Loucy (cell line): ENCODE results near the gene RBM14.
"Not testable (repeated sequence)": the region's sequence is repeated elsewhere in the genome, so short reads cannot be mapped to it uniquely, and the experiment has no call there.

Experiments used
- H2AFZ ChIP-seq: fragments of 200-600 bp; sonication (generic); 2 replicates; pipeline ENCODE4 v1.6.0; 2016; ENCODE audit warnings: antibody characterized with exemption, mild to moderate bottlenecking, low read length, moderate library complexity
- H3F3A ChIP-seq: fragments of 200-600 bp; 2 replicates; pipeline ENCODE4 v1.6.0; 2016; ENCODE audit warnings: antibody characterized with exemption, low read depth, mild to moderate bottlenecking
- H3K27me3 ChIP-seq: fragments of 200-600 bp; sonication (generic); 2 replicates; pipeline ENCODE4 v1.6.1; 2014; ENCODE audit warnings: low read length, mild to moderate bottlenecking; ENCODE audit not compliant: insufficient read depth, poor library complexity, severe bottlenecking
- H3K36me3 ChIP-seq: fragments of 200-600 bp; sonication (generic); 2 replicates; pipeline ENCODE4 v1.6.1; 2016; ENCODE audit warnings: low read length; ENCODE audit not compliant: insufficient read depth
- H3K4me1 ChIP-seq: fragments of 200-600 bp; sonication (generic); 2 replicates; pipeline ENCODE4 v1.5.1; 2014; ENCODE audit warnings: low read length, mild to moderate bottlenecking; ENCODE audit not compliant: insufficient read depth, poor library complexity, severe bottlenecking
- H3K4me2 ChIP-seq: fragments of 200-600 bp; sonication (generic); 2 replicates; pipeline ENCODE4 v1.6.0; 2014; ENCODE audit warnings: antibody characterized with exemption, low read length, low read depth, mild to moderate bottlenecking; ENCODE audit not compliant: poor library complexity, severe bottlenecking
- H3K4me3 ChIP-seq: fragments of 200-600 bp; sonication (generic); 2 replicates; pipeline ENCODE4 v1.5.1; 2014; ENCODE audit warnings: low read length, mild to moderate bottlenecking, mixed read lengths; ENCODE audit not compliant: poor library complexity, severe bottlenecking
- H3K79me2 ChIP-seq: fragments of 200-600 bp; sonication (generic); 2 replicates; pipeline ENCODE4 v1.6.1; 2014; ENCODE audit warnings: low read length; ENCODE audit not compliant: insufficient read depth
- H3K9ac ChIP-seq: fragments of 200-600 bp; sonication (generic); 2 replicates; pipeline ENCODE4 v1.6.0; 2014; ENCODE audit warnings: mild to moderate bottlenecking, low read depth, low read length, moderate library complexity; ENCODE audit not compliant: poor library complexity, severe bottlenecking
- H3K9me2 ChIP-seq: fragments of 200-600 bp; sonication (generic); replicated peaks from 2 replicates; pipeline ENCODE4 v1.6.1; 2016; ENCODE audit warnings: low read depth, low read length, mixed read lengths
- H3K9me3 ChIP-seq: fragments of 200-600 bp; sonication (generic); 2 replicates; pipeline ENCODE4 v1.6.1; 2014; ENCODE audit warnings: mild to moderate bottlenecking, antibody characterized with exemption, low read length, low read depth; ENCODE audit not compliant: insufficient read depth
- H4K20me1 ChIP-seq: fragments of 200-600 bp; sonication (generic); 2 replicates; pipeline ENCODE4 v1.6.0; 2014; ENCODE audit warnings: antibody characterized with exemption, low read length, mild to moderate bottlenecking; ENCODE audit not compliant: insufficient read depth, poor library complexity, severe bottlenecking
- CTCF ChIP-seq: fragments of 200-600 bp; sonication (generic); conservative IDR thresholded peaks from 2 replicates; pipeline ENCODE4 v1.5.1; 2014; ENCODE audit warnings: mild to moderate bottlenecking, antibody characterized with exemption, low read length
- EZH2phosphoT487 ChIP-seq: fragments of 200-600 bp; IDR thresholded peaks from 2 replicates; pipeline ENCODE4 v1.6.1; 2018; ENCODE audit warnings: antibody characterized with exemption, mild to moderate bottlenecking, moderate library complexity, borderline replicate concordance

The RBM14 gene

DNA sequence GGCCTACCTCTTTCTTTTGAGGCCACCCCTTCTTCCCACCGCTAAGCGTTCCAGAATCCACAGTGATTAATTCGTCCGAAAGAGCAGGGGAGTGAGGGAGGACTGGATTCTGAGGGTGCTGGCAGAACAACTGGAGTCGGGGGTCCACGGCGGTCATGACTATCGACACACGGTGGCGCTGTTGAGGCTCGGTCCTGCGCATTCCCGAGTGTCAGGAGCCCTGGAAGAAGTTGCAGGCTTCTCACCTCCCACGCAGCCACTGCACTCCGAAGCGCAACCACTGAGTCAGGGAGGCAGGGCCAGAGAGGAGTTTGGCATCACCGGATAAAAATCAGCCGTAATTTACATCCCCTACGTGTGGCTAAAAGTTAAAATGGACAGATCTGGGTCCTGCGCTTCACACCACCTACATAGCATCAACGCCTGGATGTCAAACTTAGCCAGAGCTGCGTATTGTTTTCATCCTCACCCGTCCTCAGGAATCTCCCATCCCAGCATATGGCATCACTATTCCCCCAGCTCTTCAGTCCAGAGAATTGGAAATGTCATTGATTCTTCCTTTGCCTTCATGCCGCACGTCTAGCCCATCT is 37.3 kb upstream of the RBM14 start:
- H3K4me2 ChIP-seq, result no peak overlapping the region
- no peaks in the 10 kb centered on the region for H4K20me1 ChIP-seq

GRCh38 chr11:66580803-66581202 is 35.6 kb upstream of the RBM14 start:
- Histone ChIP-seq H3K9me2 (no peaks in the 10 kb centered on the region), H3K79me2 (no peaks in the 10 kb centered on the region), H3K9me3 (no peaks in the 10 kb centered on the region; the same call in 1 of the 2 replicates), H3K4me2 (no peak overlapping the region), H4K20me1 (no peaks in the 10 kb centered on the region), H3F3A (no peaks in the 10 kb centered on the region), H3K9ac (no peak overlapping the region), H2AFZ (no peak overlapping the region), H3K27me3 (no peaks in the 10 kb centered on the region), H3K4me3 (no peak overlapping the region), H3K36me3 (no peaks in the 10 kb centered on the region), H3K4me1 (no peaks in the 10 kb centered on the region)
- TF ChIP-seq EZH2phosphoT487, result no peak
- no peak for TF ChIP-seq CTCF

More for the DNA sequence above, 37.3 kb upstream of the RBM14 start:
- no peaks in the 10 kb centered on the region for H3F3A ChIP-seq
- no peaks in the 10 kb centered on the region for H3K9me2 ChIP-seq
- peak overlapping the region; percentile 49; the same call in 1 of the 2 replicates for H2AFZ ChIP-seq
- H3K4me1 ChIP-seq, result no peaks in the 10 kb centered on the region
- TF ChIP-seq EZH2phosphoT487 (no peak), CTCF (peak; percentile 86)
- no peaks in the 10 kb centered on the region for H3K27me3 ChIP-seq
- H3K79me2 ChIP-seq, result no peaks in the 10 kb centered on the region
- no peak overlapping the region for H3K4me3 ChIP-seq
- H3K9me3 ChIP-seq, result no peaks in the 10 kb centered on the region; the same call in 1 of the 2 replicates
- no peak overlapping the region for H3K9ac ChIP-seq
- H3K36me3 ChIP-seq, result no peaks in the 10 kb centered on the region

DNA sequence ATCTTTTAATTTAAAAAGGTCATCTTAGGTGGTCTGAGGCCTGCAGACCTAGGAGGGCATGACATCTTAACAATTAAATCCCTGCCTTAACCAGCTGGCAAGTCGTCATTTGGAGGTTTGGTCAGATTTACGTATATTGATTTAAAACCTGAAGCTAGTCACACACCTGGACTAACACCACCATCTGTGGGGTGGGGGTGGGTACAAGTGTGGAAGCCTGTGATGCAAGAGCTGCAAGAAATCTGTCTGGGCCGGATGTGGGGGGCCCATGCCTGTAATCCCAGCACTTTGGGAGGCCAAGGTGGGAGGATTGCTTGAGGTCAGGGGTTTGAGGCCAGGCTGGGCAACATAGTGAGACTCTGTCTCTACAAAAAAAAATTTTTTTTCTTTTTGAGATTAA is 35.2 kb upstream of the RBM14 start:
- no peak overlapping the region for H3K4me2 ChIP-seq
- no peak overlapping the region for H3K9ac ChIP-seq
- H3K4me3 ChIP-seq, result no peak overlapping the region
- no peaks in the 10 kb centered on the region for H3K4me1 ChIP-seq
- H3K9me3 ChIP-seq, result no peaks in the 10 kb centered on the region; the same call in 1 of the 2 replicates
- no peak overlapping the region for H2AFZ ChIP-seq
- no peaks in the 10 kb centered on the region for H3K36me3 ChIP-seq
- TF ChIP-seq CTCF (no peak), EZH2phosphoT487 (no peak)
- H3K9me2 ChIP-seq, result no peaks in the 10 kb centered on the region
- no peaks in the 10 kb centered on the region for H3F3A ChIP-seq
- H4K20me1 ChIP-seq, result no peaks in the 10 kb centered on the region
- H3K79me2 ChIP-seq, result no peaks in the 10 kb centered on the region
- H3K27me3 ChIP-seq, result no peaks in the 10 kb centered on the region

GRCh38 chr11:66582565-66583147 is 33.8 kb upstream of the RBM14 start:
- not testable (repeated sequence) for H4K20me1 ChIP-seq, H3K9me2 ChIP-seq, H3K4me2 ChIP-seq, H3K27me3 ChIP-seq, H3K4me3 ChIP-seq, H3K9me3 ChIP-seq, H3K79me2 ChIP-seq, H3K4me1 ChIP-seq, H3F3A ChIP-seq, H3K36me3 ChIP-seq, H3K9ac ChIP-seq, H2AFZ ChIP-seq

DNA sequence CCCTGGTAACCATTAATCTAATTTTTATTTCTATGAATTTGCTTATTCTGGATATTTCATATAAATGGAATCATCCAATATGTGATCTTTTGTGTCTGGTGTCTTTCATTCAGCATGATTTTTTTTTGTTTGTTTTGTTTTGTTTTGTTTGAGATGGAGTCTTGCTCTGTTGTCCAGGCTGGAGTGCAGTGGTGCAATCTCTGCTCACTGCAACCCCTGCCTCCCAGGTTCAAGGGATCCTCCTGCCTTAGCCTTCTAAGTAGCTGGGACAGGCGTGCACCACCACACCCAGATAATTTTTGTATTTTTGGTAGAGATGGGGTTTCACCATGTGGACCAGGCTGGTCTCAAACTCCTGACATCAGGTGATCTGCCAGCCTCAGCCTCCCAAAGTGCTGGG is 31.0 kb upstream of the RBM14 start:
- H3K36me3 ChIP-seq, H3K9me2 ChIP-seq, H3K4me3 ChIP-seq, H3K4me2 ChIP-seq, H2AFZ ChIP-seq, H3K27me3 ChIP-seq, H3F3A ChIP-seq, H3K9me3 ChIP-seq, H3K79me2 ChIP-seq, H3K9ac ChIP-seq, H3K4me1 ChIP-seq, H4K20me1 ChIP-seq: not testable (repeated sequence)
